Measurements from ENCODE around the gene SCFD2. TPM values are rescaled to one million over a fixed set of nuclear protein-coding genes. Genes with fewer than 3 reads are reported as not detected.

SCFD2 gene
- total RNA-seq, 6 experiments from 2014 or later = 35.2 to 46.7 (median 41.5) TPM

GRCh38 chr4:53103481-53103880 is 262.4 kb downstream of the SCFD2 start:
- no peaks in the 10 kb centered on the region; the same call in 1 of the 2 replicates for H3K27me3 Mint-ChIP-seq (ENCODE audit: insufficient read depth)
- H3K4me3 Mint-ChIP-seq = no peak overlapping the region
- H3K27ac Mint-ChIP-seq = no peak overlapping the region
- TF ChIP-seq CTCF (IDR thresholded peaks at IDR 0.05) = no peak
- no peak for DNase-seq
- peaks cover 3% of the 10 kb centered on the region for H3K9me3 Mint-ChIP-seq
- H3K4me1 Mint-ChIP-seq (ENCODE audit: low read depth) = peaks cover 51% of the 10 kb centered on the region
- peaks cover 35% of the 10 kb centered on the region for H3K36me3 Mint-ChIP-seq (ENCODE audit: low read depth)

DNA sequence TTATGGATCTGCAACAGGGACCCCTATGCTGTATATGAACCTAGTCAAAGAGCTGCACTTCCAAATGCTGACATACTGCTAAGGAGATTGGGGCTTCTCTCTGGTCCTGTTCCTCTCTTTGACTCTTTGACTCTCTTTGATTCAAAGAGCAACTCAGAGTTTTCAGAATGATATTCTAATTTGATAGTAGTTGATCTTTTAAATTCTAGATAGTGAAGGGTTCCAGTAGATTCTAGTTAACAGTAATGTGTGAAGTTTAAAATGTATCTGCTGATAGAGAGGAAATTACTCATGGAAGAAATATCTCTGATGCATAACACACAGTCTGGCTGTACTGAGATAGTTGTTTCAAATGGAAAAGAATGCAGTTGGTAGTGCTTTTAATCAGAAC is 264.7 kb downstream of the SCFD2 start:
- Mint-ChIP-seq H3K27ac (peak overlapping the region; percentile 71), H3K36me3 (ENCODE audit: low read depth) (peaks cover 25% of the 10 kb centered on the region), H3K4me1 (ENCODE audit: low read depth) (peaks cover 56% of the 10 kb centered on the region), H3K4me3 (peak overlapping the region; percentile 81), H3K9me3 (peaks cover 5% of the 10 kb centered on the region), H3K27me3 (ENCODE audit: insufficient read depth) (peaks cover 2% of the 10 kb centered on the region)
- TF ChIP-seq CTCF (IDR thresholded peaks at IDR 0.05) = no peak
- peak; percentile 62 for DNase-seq

GRCh38 chr4:53100501-53101190 is 265.2 kb downstream of the SCFD2 start:
- Mint-ChIP-seq H3K9me3 (peaks cover 5% of the 10 kb centered on the region), H3K36me3 (ENCODE audit: low read depth) (peaks cover 22% of the 10 kb centered on the region), H3K4me1 (ENCODE audit: low read depth) (peaks cover 56% of the 10 kb centered on the region), H3K27ac (peak overlapping the region; percentile 71), H3K4me3 (peak overlapping the region; percentile 81), H3K27me3 (ENCODE audit: insufficient read depth) (peaks cover 2% of the 10 kb centered on the region)
- DNase-seq = peak; percentile 38
- no peak for TF ChIP-seq CTCF (IDR thresholded peaks at IDR 0.05)

GRCh38 chr4:53098681-53099121 is 267.2 kb downstream of the SCFD2 start:
- Mint-ChIP-seq H3K4me1 (ENCODE audit: low read depth) (peaks cover 55% of the 10 kb centered on the region), H3K27ac (peak overlapping the region; percentile 71), H3K36me3 (ENCODE audit: low read depth) (peaks cover 18% of the 10 kb centered on the region)

DNA sequence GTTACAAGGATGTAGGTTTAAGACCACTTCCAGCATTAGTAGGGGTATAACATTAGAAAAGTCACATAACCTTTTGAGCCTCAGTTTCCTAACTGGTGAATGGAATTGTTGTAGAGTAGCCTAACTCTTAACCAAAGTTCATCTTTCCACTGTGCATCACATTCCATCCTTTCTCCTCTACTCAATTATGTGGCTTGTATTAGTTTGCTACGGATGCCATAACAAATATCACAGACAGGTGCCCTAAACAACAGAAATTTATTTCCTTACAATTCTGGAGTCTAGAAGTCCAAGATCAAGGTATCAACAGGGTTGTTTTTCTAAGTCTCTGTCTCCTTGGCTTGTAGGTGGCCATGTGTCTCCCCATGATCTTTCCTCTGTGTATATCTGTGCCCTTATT is 271.8 kb downstream of the SCFD2 start:
- TF ChIP-seq CTCF (IDR thresholded peaks at IDR 0.05) = no peak
- no peak overlapping the region for H3K27ac Mint-ChIP-seq
- H3K9me3 Mint-ChIP-seq = peaks cover 5% of the 10 kb centered on the region
- no peak for DNase-seq
- H3K4me3 Mint-ChIP-seq = no peak overlapping the region
- H3K36me3 Mint-ChIP-seq (ENCODE audit: low read depth) = peaks cover 13% of the 10 kb centered on the region
- H3K4me1 Mint-ChIP-seq (ENCODE audit: low read depth) = peaks cover 22% of the 10 kb centered on the region
- H3K27me3 Mint-ChIP-seq (ENCODE audit: insufficient read depth) = peaks cover 2% of the 10 kb centered on the region; the same call in 1 of the 2 replicates

More at GRCh38 chr4:53098681-53099121, 267.2 kb downstream of the SCFD2 start:
- peaks cover 2% of the 10 kb centered on the region for H3K27me3 Mint-ChIP-seq (ENCODE audit: insufficient read depth)
- H3K4me3 Mint-ChIP-seq = peak overlapping the region; percentile 51
- peaks cover 5% of the 10 kb centered on the region for H3K9me3 Mint-ChIP-seq
- peak; percentile 73 for DNase-seq
- no peak for TF ChIP-seq CTCF (IDR thresholded peaks at IDR 0.05)
